M059J (cell line): ENCODE results near the gene ELP4. TPM values are rescaled to one million over a fixed set of nuclear protein-coding genes. Genes with fewer than 3 reads are reported as not detected.

ENCODE experiments used
- DNase-seq: peaks from one replicate; pipeline ENCODE4 v3.0.0-alpha.2; 2012; ENCODE audit warnings: low read depth
- total RNA-seq: library from RNA; depleted of rRNA; stranded (reverse); fragments of >200 nt; shearing (Covaris generic); gene quantifications from 2 replicates; pipeline ENCODE4 v1.2.3, GENCODE V29; 2014; rRNA removed

ELP4 gene
- total RNA-seq, 1 experiment from 2014 or later = 60.0 TPM

GRCh38 chr11:31824332-31824878 lies 314.8 kb downstream of the ELP4 start:
- no peak for DNase-seq

- no peak for DNase-seq
Measured at GRCh38 chr11:31824879-31825837, 315.6 kb downstream of the ELP4 start.

GRCh38 chr11:31825838-31826484 lies 316.4 kb downstream of the ELP4 start:
- no peak for DNase-seq

- no peak for DNase-seq
Measured at GRCh38 chr11:31826536-31827438, 317.2 kb downstream of the ELP4 start.

GRCh38 chr11:31827455-31828206 lies 318.1 kb downstream of the ELP4 start:
- DNase-seq = no peak

- no peak for DNase-seq
Measured at GRCh38 chr11:31828217-31828616, 318.6 kb downstream of the ELP4 start.

- no peak for DNase-seq
Measured at GRCh38 chr11:31830406-31830805, 320.8 kb downstream of the ELP4 start.

- no peak for DNase-seq
Measured at GRCh38 chr11:31834237-31834636, 324.7 kb downstream of the ELP4 start.

Other genes starting within 250 kb of the ELP4 start
- 0.34 and 0.66 TPM in 2 replicates for gene DCDC1, start 140.0 kb upstream of the ELP4 start, total RNA-seq
- gene DNAJC24, start 139.9 kb upstream of the ELP4 start, total RNA-seq = 11.4 and 18.4 TPM in 2 replicates
- gene IMMP1L, start 145 bp upstream of the ELP4 start, total RNA-seq = 42.7 and 49.3 TPM in 2 replicates